Psoas muscle (tissue), 8 donors: ENCODE data around the gene MASTL. TPM values are rescaled to one million over a fixed set of nuclear protein-coding genes. Genes with fewer than 3 reads are reported as not detected.

Source experiments
- ATAC-seq, 4 donors: fragments of 200-7000 bp; cut with Tn5 transposase; one replicate each; pipeline ENCODE4 v1.9.1; 2020; ENCODE audit warnings: moderate library complexity in 3 of 4, mild to moderate bottlenecking in 2 of 4
- DNase-seq, 2 donors: peaks; one replicate each; pipeline ENCODE4 v3.0.0-alpha.2; 2020
- H3K27ac ChIP-seq: fragments of 200-600 bp; one replicate; pipeline ENCODE4 v1.8.0; 2022
- H3K27me3 ChIP-seq, 3 donors: fragments of 200-600 bp in 1 of 3; one replicate each; pipeline versions ENCODE4 v1.6.1 to v1.8.0; 2013 to 2022; ENCODE audit warnings: low read length in 2 of 3, mild to moderate bottlenecking in 2 of 3, moderate library complexity in 1 of 3; ENCODE audit not compliant: insufficient read depth in 3 of 3
- H3K36me3 ChIP-seq, 2 donors: fragments of 200-600 bp in 1 of 2; one replicate each; pipeline versions ENCODE4 v1.6.1 to v1.8.0; 2013 to 2022; ENCODE audit warnings: low read depth in 1 of 2, mild to moderate bottlenecking in 1 of 2, moderate library complexity in 1 of 2; ENCODE audit not compliant: insufficient read depth in 1 of 2
- H3K4me1 ChIP-seq: fragments of 200-600 bp; one replicate; pipeline ENCODE4 v1.8.0; 2022
- H3K4me3 ChIP-seq: fragments of 200-600 bp; one replicate; pipeline ENCODE4 v1.8.0; 2022; ENCODE audit warnings: mild to moderate bottlenecking
- H3K9me3 ChIP-seq: fragments of 200-600 bp; one replicate; pipeline ENCODE4 v1.8.0; 2022
- CTCF ChIP-seq: fragments of 200-600 bp; IDR thresholded peaks from one replicate; pipeline ENCODE4 v1.8.0; 2022; ENCODE audit warnings: antibody characterized with exemption
- WGBS, 3 donors: extraction: QIAGEN DNeasy Blood & Tissue Kit; methylation state at CpG; one replicate each; pipeline versions ENCODE4 v1.1.6 to v1.1.7; 2013; 5-methylcytosine and 5-hydroxymethylcytosine counted together
- intact Hi-C, 2 donors: fragments of 100-400 bp; cut with DNase I; formaldehyde crosslinking; loops; one replicate each; pipeline versions ENCODE4 v1.11.0 to v1.14.2; 2022
- polyA plus RNA-seq, 3 donors: library from polyadenylated mRNA; stranded (reverse); fragments of 200-250 nt; gene quantifications; one replicate each; pipeline ENCODE4 v1.2.3, GENCODE V29; 2013
- total RNA-seq, 4 donors: library from RNA; stranded (reverse); fragmentation: NEBNext Ultra II Directional in 2 of 4; extraction: Animal tissue kit (Norgen Biotek cat#: 25700) in 2 of 4; gene quantifications; one replicate each; pipeline versions ENCODE4 v1.2.1 to v1.2.4, GENCODE V29; 2021 to 2023
- donor health status: healthy with polysubstance abuse.
- donor health status: DM: no; HTN: no; CAD: no; lungs with moderate emphysema.
- donor health status: Bipolar disorder and iron deficiency.
- donor health status: healthy.
- donor health status: DM: yes; HTN: yes; CAD: no.
- donor health status: DM: no; HTN: no; CAD: no.
- donor health status: DM: no; HTN: no; CAD: no.
- donor health status: DM: yes; HTN: yes; CAD: no.

MASTL gene
- total and polyA plus RNA-seq, 7 donors: 1.2 to 4.4 (median 1.4) TPM

- 29 to 54% (median 31%) methylated on average over 2 of the region's 2 CpGs for WGBS, 3 donors
- no peak for DNase-seq
- Histone ChIP-seq H3K9me3 (no peaks in the 10 kb centered on the region), H3K4me1 (no peaks in the 10 kb centered on the region), H3K27me3 (no peaks in the 10 kb centered on the region), H3K27ac (no peak overlapping the region), H3K4me3 (no peak overlapping the region), H3K36me3 (peaks cover 0 to 72% of the 10 kb centered on the region in 2 donors)
- intact Hi-C loops: no loop called here
- TF ChIP-seq CTCF: no peak
- ATAC-seq: no peak
Observed at GRCh38 chr10:27197980-27198620, 42.9 kb downstream of the MASTL start.

- Histone ChIP-seq H3K36me3 (peaks cover 2 to 93% of the 10 kb centered on the region in 2 donors), H3K27ac (no peak overlapping the region), H3K4me3 (no peak overlapping the region), H3K27me3 (no peaks in the 10 kb centered on the region), H3K9me3 (no peaks in the 10 kb centered on the region), H3K4me1 (no peaks in the 10 kb centered on the region)
- intact Hi-C loops: no loop called here
- TF ChIP-seq CTCF: no peak
- WGBS, 3 donors: 82 to 97% (median 85%) methylated on average over 5 of the region's 5 CpGs
- DNase-seq (no peak), ATAC-seq (no peak)
Observed at GRCh38 chr10:27203806-27204205, 48.7 kb downstream of the MASTL start.

- no peaks in the 10 kb centered on the region for H3K4me1 ChIP-seq
- no peak overlapping the region for H3K4me3 ChIP-seq
- ATAC-seq (no peak), DNase-seq (no peak)
- intact Hi-C loops: no loop called here
- no peak for TF ChIP-seq CTCF
- no peaks in the 10 kb centered on the region for H3K27me3 ChIP-seq
- WGBS, 3 donors: 94 to 98% (median 97%) methylated on average over 2 of the region's 2 CpGs
- peaks cover 5 to 100% of the 10 kb centered on the region in 2 donors for H3K36me3 ChIP-seq
- no peaks in the 10 kb centered on the region for H3K9me3 ChIP-seq
- H3K27ac ChIP-seq: no peak overlapping the region
Observed at GRCh38 chr10:27207350-27207749, 52.2 kb downstream of the MASTL start.

DNA sequence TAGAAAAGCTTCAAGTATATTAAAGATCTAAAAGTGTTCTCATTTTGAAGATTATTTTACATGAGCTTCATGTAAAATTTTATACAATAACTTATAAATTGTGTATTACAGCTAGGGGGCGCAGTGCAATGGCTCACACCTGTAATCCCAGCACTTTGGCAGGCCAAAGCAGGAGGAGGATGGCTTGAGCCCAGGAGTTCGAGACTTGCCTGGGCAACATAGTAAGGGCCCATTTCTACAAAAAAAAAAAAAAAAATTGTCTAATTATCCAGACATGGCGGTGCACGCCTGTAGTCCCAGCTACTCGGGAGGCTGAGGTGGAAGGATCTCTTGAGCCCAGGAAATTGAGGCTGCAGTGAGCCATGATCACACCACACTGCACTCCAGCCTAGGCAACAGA lies 68.8 kb downstream of the MASTL start:
- peak in 1 of 2 donors; percentile 17 for DNase-seq
- no peaks in the 10 kb centered on the region for H3K9me3 ChIP-seq
- TF ChIP-seq CTCF: peak; percentile 46
- H3K4me3 ChIP-seq: no peak overlapping the region
- intact Hi-C loops: no loop called here
- 77 to 78% (median 78%) methylated on average over 5 of the region's 5 CpGs for WGBS, 3 donors
- ATAC-seq: peak in 2 of 4 donors; percentile 46 to 61
- peaks cover 5% of the 10 kb centered on the region for H3K4me1 ChIP-seq
- H3K27ac ChIP-seq: no peak overlapping the region
- peaks cover 0 to 89% of the 10 kb centered on the region in 2 donors for H3K36me3 ChIP-seq
- no peaks in the 10 kb centered on the region for H3K27me3 ChIP-seq
